Liver (tissue), 3 donors: Measurements from ENCODE around the gene RPS2.

Experiments
- EGR1 ChIP-seq, 2 donors: IDR thresholded peaks; 2 replicates each; pipeline ENCODE4 v1.6.1; 2016 to 2018; ENCODE audit warnings: antibody characterized with exemption in 2 of 2, low read depth in 2 of 2
- FOXA1 ChIP-seq: IDR thresholded peaks from 2 replicates; pipeline ENCODE4 v1.6.1; 2016; ENCODE audit warnings: antibody characterized with exemption
- HNF4A ChIP-seq, 2 donors: conservative IDR thresholded peaks; 2 replicates each; pipeline ENCODE4 v1.6.1; 2016; ENCODE audit warnings: antibody characterized with exemption in 2 of 2, mild to moderate bottlenecking in 2 of 2
- JUND ChIP-seq, 2 donors: IDR thresholded peaks; 2 replicates each; pipeline ENCODE4 v1.6.1; 2016; ENCODE audit warnings: antibody characterized with exemption in 2 of 2
- RAD21 ChIP-seq, 2 donors: IDR thresholded peaks; 2 replicates each; pipeline ENCODE4 v1.6.1; 2016; ENCODE audit warnings: antibody characterized with exemption in 2 of 2, mild to moderate bottlenecking in 2 of 2
- RXRA ChIP-seq, 2 donors: IDR thresholded peaks; 2 replicates each; pipeline ENCODE4 v1.6.1; 2017 to 2018; ENCODE audit warnings: antibody characterized with exemption in 2 of 2, mild to moderate bottlenecking in 1 of 2
- SP1 ChIP-seq: IDR thresholded peaks from 2 replicates; pipeline ENCODE4 v1.6.1; 2018; ENCODE audit warnings: antibody characterized with exemption, mild to moderate bottlenecking
- TAF1 ChIP-seq: conservative IDR thresholded peaks from 2 replicates; pipeline ENCODE4 v1.6.1; 2016; ENCODE audit warnings: antibody characterized with exemption, mild to moderate bottlenecking
- YY1 ChIP-seq: IDR thresholded peaks from 2 replicates; pipeline ENCODE4 v1.6.1; 2016; ENCODE audit warnings: antibody characterized with exemption, mild to moderate bottlenecking
- TF ChIP-seq, protein P1 (sequence below): IDR thresholded peaks from 2 replicates; pipeline ENCODE4 v1.6.1; 2016; ENCODE audit warnings: antibody characterized with exemption
- TF ChIP-seq, protein P2 (sequence below): fragments of 150-350 bp; IDR thresholded peaks from 2 replicates; pipeline ENCODE4 v1.5.1; 2017; ENCODE audit warnings: improper control_type of control experiment, low read depth, low read length; ENCODE audit not compliant: missing input control
- TF ChIP-seq, protein P3 (sequence below): IDR thresholded peaks from 2 replicates; pipeline ENCODE4 v1.6.1; 2016; ENCODE audit warnings: antibody characterized with exemption
- TF ChIP-seq, protein P4 (sequence below): IDR thresholded peaks from 2 replicates; pipeline ENCODE4 v1.6.1; 2016; ENCODE audit warnings: antibody characterized with exemption
- TF ChIP-seq, protein P5 (sequence below): IDR thresholded peaks from 2 replicates; pipeline ENCODE4 v1.6.1; 2016; ENCODE audit warnings: antibody characterized with exemption, mild to moderate bottlenecking
- donor health status: healthy.
- donor health status: healthy.

DNA sequence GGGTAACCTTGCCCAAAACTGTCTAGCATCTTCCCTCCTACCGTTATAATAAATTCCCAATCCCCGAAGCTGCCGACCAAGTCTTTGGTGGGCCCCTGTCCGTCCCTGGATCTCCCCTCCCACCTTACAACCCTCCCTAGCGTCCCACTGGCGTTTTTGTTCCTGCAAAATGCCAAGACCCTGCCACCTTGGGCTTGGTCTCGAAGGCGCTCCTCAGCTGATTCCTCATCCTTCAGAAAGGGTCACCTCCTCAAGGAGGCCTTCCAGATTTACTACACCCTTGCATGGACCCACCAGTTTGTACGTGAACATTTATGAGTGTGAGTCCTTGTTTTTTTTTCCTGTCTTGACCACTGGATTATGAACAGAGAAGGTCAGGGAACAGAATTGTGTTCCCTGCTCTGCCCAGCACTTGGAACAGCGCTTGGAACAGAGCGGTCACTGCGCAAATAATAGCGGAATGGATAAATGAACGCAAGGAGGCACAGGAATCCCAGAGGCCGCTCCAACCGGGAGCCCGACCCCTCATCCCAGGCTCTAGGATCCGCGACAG is 18.4 kb upstream of the RPS2 start:
- TF ChIP-seq, protein P1, sequence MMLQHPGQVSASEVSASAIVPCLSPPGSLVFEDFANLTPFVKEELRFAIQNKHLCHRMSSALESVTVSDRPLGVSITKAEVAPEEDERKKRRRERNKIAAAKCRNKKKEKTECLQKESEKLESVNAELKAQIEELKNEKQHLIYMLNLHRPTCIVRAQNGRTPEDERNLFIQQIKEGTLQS: no peak
- TF ChIP-seq, protein P2, sequence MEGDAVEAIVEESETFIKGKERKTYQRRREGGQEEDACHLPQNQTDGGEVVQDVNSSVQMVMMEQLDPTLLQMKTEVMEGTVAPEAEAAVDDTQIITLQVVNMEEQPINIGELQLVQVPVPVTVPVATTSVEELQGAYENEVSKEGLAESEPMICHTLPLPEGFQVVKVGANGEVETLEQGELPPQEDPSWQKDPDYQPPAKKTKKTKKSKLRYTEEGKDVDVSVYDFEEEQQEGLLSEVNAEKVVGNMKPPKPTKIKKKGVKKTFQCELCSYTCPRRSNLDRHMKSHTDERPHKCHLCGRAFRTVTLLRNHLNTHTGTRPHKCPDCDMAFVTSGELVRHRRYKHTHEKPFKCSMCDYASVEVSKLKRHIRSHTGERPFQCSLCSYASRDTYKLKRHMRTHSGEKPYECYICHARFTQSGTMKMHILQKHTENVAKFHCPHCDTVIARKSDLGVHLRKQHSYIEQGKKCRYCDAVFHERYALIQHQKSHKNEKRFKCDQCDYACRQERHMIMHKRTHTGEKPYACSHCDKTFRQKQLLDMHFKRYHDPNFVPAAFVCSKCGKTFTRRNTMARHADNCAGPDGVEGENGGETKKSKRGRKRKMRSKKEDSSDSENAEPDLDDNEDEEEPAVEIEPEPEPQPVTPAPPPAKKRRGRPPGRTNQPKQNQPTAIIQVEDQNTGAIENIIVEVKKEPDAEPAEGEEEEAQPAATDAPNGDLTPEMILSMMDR: no peak
- TF ChIP-seq, protein P3, sequence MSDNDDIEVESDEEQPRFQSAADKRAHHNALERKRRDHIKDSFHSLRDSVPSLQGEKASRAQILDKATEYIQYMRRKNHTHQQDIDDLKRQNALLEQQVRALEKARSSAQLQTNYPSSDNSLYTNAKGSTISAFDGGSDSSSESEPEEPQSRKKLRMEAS: no peak
- TF ChIP-seq, protein P4, sequence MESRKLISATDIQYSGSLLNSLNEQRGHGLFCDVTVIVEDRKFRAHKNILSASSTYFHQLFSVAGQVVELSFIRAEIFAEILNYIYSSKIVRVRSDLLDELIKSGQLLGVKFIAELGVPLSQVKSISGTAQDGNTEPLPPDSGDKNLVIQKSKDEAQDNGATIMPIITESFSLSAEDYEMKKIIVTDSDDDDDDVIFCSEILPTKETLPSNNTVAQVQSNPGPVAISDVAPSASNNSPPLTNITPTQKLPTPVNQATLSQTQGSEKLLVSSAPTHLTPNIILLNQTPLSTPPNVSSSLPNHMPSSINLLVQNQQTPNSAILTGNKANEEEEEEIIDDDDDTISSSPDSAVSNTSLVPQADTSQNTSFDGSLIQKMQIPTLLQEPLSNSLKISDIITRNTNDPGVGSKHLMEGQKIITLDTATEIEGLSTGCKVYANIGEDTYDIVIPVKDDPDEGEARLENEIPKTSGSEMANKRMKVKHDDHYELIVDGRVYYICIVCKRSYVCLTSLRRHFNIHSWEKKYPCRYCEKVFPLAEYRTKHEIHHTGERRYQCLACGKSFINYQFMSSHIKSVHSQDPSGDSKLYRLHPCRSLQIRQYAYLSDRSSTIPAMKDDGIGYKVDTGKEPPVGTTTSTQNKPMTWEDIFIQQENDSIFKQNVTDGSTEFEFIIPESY: no peak
- TF ChIP-seq SP1 (no peak), JUND (IDR thresholded peaks at IDR 0.05) (no peak), YY1 (no peak), TAF1 (no peak), RAD21 (IDR thresholded peaks at IDR 0.05) (no peak), EGR1 (IDR thresholded peaks at IDR 0.05; ENCODE audit: low read depth in 2 of 2) (no peak), RXRA (IDR thresholded peaks at IDR 0.05) (no peak), FOXA1 (no peak), HNF4A (conservative IDR thresholded peaks at IDR 0.05) (no peak)
- TF ChIP-seq, protein P5, sequence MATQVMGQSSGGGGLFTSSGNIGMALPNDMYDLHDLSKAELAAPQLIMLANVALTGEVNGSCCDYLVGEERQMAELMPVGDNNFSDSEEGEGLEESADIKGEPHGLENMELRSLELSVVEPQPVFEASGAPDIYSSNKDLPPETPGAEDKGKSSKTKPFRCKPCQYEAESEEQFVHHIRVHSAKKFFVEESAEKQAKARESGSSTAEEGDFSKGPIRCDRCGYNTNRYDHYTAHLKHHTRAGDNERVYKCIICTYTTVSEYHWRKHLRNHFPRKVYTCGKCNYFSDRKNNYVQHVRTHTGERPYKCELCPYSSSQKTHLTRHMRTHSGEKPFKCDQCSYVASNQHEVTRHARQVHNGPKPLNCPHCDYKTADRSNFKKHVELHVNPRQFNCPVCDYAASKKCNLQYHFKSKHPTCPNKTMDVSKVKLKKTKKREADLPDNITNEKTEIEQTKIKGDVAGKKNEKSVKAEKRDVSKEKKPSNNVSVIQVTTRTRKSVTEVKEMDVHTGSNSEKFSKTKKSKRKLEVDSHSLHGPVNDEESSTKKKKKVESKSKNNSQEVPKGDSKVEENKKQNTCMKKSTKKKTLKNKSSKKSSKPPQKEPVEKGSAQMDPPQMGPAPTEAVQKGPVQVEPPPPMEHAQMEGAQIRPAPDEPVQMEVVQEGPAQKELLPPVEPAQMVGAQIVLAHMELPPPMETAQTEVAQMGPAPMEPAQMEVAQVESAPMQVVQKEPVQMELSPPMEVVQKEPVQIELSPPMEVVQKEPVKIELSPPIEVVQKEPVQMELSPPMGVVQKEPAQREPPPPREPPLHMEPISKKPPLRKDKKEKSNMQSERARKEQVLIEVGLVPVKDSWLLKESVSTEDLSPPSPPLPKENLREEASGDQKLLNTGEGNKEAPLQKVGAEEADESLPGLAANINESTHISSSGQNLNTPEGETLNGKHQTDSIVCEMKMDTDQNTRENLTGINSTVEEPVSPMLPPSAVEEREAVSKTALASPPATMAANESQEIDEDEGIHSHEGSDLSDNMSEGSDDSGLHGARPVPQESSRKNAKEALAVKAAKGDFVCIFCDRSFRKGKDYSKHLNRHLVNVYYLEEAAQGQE: no peak
